Right atrium auricular region (tissue), 2 donors: Measurements from ENCODE around the gene HLA-DQA1. TPM values are rescaled to one million over a fixed set of nuclear protein-coding genes. Genes with fewer than 3 reads are reported as not detected.

Experiments
- DNase-seq: peaks from one replicate; pipeline ENCODE4 v3.0.0-alpha.2; 2019; ENCODE audit warnings: low spot score
- H3K27ac ChIP-seq, 2 donors: fragments of 200-600 bp; sonication (generic); 1 replicate in 1 of 2; 2 replicates in 1 of 2; pipeline ENCODE4 v1.5.1; 2016 to 2019
- H3K27me3 ChIP-seq, 2 donors: fragments of 200-600 bp; sonication (generic); one replicate each; pipeline versions ENCODE4 v1.5.1 to v1.6.0; 2017 to 2019
- H3K36me3 ChIP-seq: fragments of 200-600 bp; sonication (generic); one replicate; pipeline ENCODE4 v1.5.1; 2016
- H3K4me1 ChIP-seq, 2 donors: fragments of 200-600 bp; sonication (generic); one replicate each; pipeline versions ENCODE4 v1.5.1 to v1.6.0; 2017 to 2019
- H3K4me3 ChIP-seq, 2 donors: fragments of 200-600 bp; sonication (generic); 1 replicate in 1 of 2; 2 replicates in 1 of 2; pipeline ENCODE4 v1.5.1; 2017 to 2019; ENCODE audit warnings: mild to moderate bottlenecking in 1 of 2, moderate library complexity in 1 of 2
- H3K9me3 ChIP-seq, 2 donors: fragments of 200-600 bp; sonication (generic); one replicate each; pipeline ENCODE4 v1.5.1; 2019
- total RNA-seq, 2 donors: library from RNA; depleted of rRNA; stranded (reverse); fragments of >200 nt; gene quantifications; one replicate each; pipeline ENCODE4 v1.1.0, GENCODE V29; 2016
- TF ChIP-seq, protein P1 (sequence below), 2 donors: fragments of 200-600 bp; sonication (generic); IDR thresholded peaks; one replicate each; pipeline ENCODE4 v1.5.1; 2019; ENCODE audit warnings: antibody characterized with exemption in 2 of 2

Gene HLA-DQA1
- total RNA-seq, 2 donors from 2014 or later = 0.63 to 2.9 TPM

DNA sequence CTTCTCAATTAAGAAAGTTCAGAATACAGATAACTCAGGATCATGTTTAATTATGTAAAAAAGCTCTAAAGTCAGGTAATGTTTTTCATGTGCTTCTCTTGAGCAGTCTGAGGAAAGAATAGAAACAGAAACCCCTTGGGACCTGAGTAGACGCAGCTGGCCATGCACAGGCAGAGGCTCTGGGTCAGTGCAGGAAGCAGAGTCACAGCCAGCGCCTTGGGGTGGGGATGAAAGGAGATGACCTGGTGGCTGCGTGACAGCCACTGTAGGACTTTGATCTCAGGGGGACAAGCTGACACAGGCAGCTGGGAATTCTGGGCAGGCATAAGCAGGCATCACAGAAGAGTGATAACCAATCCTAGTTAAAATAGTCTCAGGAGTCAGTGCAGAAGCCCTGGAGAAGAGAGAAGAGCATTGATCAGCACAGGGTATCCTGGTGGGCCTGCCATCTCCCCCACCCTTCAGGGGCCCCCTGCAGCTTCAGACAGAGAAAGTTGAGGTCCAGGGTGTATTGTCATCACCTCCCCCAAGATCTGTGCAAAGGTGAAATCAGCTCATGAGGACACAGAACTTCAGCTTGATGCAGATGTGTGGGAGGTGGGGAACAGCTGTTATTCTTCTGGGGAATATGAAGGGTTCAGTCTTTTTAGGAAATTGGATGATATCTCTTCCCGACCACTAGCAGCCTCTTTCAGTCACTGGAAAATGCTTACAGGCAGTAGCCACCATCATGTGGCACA is 22.8 kb downstream of the HLA-DQA1 start:
- Histone ChIP-seq H3K27ac (no peak overlapping the region), H3K36me3 (no peaks in the 10 kb centered on the region), H3K9me3 (no peaks in the 10 kb centered on the region), H3K4me3 (no peak overlapping the region), H3K27me3 (no peaks in the 10 kb centered on the region), H3K4me1 (no peaks in the 10 kb centered on the region)
- TF ChIP-seq, protein P1, sequence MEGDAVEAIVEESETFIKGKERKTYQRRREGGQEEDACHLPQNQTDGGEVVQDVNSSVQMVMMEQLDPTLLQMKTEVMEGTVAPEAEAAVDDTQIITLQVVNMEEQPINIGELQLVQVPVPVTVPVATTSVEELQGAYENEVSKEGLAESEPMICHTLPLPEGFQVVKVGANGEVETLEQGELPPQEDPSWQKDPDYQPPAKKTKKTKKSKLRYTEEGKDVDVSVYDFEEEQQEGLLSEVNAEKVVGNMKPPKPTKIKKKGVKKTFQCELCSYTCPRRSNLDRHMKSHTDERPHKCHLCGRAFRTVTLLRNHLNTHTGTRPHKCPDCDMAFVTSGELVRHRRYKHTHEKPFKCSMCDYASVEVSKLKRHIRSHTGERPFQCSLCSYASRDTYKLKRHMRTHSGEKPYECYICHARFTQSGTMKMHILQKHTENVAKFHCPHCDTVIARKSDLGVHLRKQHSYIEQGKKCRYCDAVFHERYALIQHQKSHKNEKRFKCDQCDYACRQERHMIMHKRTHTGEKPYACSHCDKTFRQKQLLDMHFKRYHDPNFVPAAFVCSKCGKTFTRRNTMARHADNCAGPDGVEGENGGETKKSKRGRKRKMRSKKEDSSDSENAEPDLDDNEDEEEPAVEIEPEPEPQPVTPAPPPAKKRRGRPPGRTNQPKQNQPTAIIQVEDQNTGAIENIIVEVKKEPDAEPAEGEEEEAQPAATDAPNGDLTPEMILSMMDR (IDR thresholded peaks at IDR 0.05) = no peak
- DNase-seq = no peak

DNA sequence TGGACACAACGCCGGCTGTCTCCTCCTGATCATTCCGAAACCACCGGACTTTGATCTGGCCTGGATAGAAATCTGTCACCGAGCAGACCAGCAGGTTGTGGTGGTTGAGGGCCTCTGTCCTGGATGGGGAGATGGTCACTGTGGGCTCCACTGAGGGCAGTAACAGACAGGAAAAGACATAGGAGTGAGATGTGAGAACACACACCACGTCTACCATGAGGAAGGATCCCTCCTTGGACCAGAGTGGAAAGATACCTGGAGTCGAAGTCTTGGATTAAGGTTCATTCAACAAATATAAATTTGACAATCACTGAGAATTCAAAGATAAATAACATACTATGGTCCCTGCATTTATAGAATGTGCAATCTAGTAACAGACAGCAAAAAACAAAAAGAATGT is 24.9 kb downstream of the HLA-DQA1 start:
- TF ChIP-seq, protein P1 (IDR thresholded peaks at IDR 0.05) = no peak
- H3K4me3 ChIP-seq = no peak overlapping the region
- no peak for DNase-seq
- H3K27ac ChIP-seq = no peak overlapping the region
- no peaks in the 10 kb centered on the region for H3K9me3 ChIP-seq
- H3K36me3 ChIP-seq = no peaks in the 10 kb centered on the region
- H3K4me1 ChIP-seq = no peaks in the 10 kb centered on the region
- no peaks in the 10 kb centered on the region for H3K27me3 ChIP-seq

DNA sequence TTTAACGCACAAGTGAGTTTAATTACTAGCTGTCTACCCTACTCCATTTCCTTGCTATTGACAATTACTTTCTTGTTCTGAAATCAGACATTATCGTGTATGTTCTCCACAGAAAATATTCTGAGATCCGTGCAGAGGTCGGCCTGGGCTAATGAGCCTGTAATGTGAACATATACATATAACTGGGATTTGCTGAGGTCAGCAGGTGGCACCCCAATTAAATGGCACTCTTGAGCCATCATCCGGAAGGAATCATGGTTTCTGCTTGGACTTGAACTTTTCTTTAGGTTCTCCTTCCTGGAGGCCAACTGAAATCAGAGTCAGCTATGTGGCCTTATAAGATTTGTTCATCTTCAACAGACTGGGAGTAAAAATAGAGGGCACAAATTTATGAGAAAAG is 25.6 kb downstream of the HLA-DQA1 start:
- H3K4me1 ChIP-seq = no peaks in the 10 kb centered on the region
- H3K9me3 ChIP-seq = no peaks in the 10 kb centered on the region
- no peaks in the 10 kb centered on the region for H3K27me3 ChIP-seq
- H3K4me3 ChIP-seq = no peak overlapping the region
- no peaks in the 10 kb centered on the region for H3K36me3 ChIP-seq
- no peak overlapping the region for H3K27ac ChIP-seq
- DNase-seq = no peak
- TF ChIP-seq, protein P1 (IDR thresholded peaks at IDR 0.05) = no peak

DNA sequence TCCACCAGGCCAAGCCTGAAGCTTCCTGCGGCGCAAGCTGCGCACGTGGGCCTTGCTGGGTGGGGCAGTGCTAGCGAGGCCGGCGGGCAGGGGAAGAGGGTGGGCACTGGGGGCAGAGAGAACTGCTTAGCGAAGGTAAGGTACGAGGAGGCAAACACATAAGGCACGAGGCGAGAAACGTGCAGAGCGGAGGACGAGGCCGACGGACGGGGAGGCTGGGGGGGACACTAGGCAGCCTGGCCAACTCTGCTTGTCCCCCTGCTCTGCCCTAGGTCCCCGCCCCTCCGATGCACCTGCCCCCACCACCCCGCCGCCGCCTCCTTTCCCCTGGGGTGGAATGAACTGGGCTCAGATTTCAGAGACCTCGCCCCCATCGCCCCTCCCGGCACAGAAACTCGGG is 27.1 kb downstream of the HLA-DQA1 start:
- H3K9me3 ChIP-seq = no peaks in the 10 kb centered on the region
- no peaks in the 10 kb centered on the region for H3K36me3 ChIP-seq
- TF ChIP-seq, protein P1 (IDR thresholded peaks at IDR 0.05) = no peak
- H3K27ac ChIP-seq = no peak overlapping the region
- H3K4me3 ChIP-seq = no peak overlapping the region
- no peaks in the 10 kb centered on the region for H3K4me1 ChIP-seq
- no peak for DNase-seq
- H3K27me3 ChIP-seq = no peaks in the 10 kb centered on the region

DNA sequence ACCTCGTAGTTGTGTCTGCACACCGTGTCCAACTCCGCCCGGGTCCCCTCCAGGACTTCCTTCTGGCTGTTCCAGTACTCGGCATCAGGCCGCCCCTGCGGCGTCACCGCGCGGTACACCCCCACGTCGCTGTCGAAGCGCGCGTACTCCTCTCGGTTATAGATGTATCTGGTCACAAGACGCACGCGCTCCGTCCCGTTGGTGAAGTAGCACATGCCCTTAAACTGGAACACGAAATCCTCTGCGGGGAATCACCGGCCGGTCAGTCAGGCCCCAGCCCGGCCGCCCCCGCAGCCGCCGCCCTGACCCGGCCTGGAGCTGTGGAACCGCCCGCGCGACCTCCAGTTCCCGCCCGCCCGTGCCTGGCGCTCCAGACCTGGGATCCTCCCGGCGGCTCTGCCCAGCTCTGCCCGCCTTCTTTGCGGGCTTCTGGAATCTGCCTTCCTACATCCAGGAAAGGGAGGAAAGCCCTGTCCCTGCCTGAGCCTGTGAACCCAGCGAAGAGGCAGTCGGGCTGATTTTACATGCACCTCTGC is 27.7 kb downstream of the HLA-DQA1 start:
- DNase-seq = peak; percentile 61
- no peaks in the 10 kb centered on the region for H3K9me3 ChIP-seq
- TF ChIP-seq, protein P1 (IDR thresholded peaks at IDR 0.05) = no peak
- H3K36me3 ChIP-seq = no peaks in the 10 kb centered on the region
- no peaks in the 10 kb centered on the region for H3K27me3 ChIP-seq
- H3K4me3 ChIP-seq = no peak overlapping the region
- no peaks in the 10 kb centered on the region for H3K4me1 ChIP-seq
- no peak overlapping the region for H3K27ac ChIP-seq

DNA sequence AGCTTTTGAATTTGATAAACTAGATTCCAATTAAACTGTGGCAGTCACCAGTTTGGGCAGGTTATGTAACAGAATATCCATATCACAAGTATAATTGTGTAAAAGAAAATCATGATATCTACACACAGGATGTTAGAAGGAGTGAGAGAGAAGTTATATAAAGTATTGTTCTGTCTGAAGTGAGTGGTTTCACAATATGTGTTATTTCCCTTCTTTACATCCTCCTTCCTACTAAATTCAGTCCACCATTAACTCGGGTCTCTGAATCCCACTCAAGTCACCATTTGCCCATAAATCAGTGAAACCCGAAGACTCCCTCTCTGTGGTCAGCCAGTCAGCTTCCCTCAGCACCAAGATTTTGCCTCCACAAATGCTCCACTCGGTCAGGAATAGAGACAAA is 28.5 kb downstream of the HLA-DQA1 start:
- Histone ChIP-seq H3K27ac (no peak overlapping the region), H3K4me3 (no peak overlapping the region)

More for the DNA sequence above, 28.5 kb downstream of the HLA-DQA1 start:
- no peaks in the 10 kb centered on the region for H3K9me3 ChIP-seq
- H3K27me3 ChIP-seq = no peaks in the 10 kb centered on the region
- no peaks in the 10 kb centered on the region for H3K4me1 ChIP-seq
- H3K36me3 ChIP-seq = no peaks in the 10 kb centered on the region
- TF ChIP-seq, protein P1 (IDR thresholded peaks at IDR 0.05) = no peak
- no peak for DNase-seq
